GM23248 (cell line): ENCODE measurements around the gene CCDC81. TPM values are rescaled to one million over a fixed set of nuclear protein-coding genes. Genes with fewer than 3 reads are reported as not detected.
"Not testable (repeated sequence)": the region's sequence is repeated elsewhere in the genome, so short reads cannot be mapped to it uniquely, and the experiment has no call there.

Experiments used
- DNase-seq: peaks from one replicate; pipeline ENCODE4 v3.0.0-alpha.2; 2015
- H2AFZ ChIP-seq: fragments of 200-600 bp; sonication (generic); 2 replicates; pipeline ENCODE4 v1.6.1; 2016; ENCODE audit warnings: antibody characterized with exemption
- H3F3A ChIP-seq: fragments of 200-600 bp; sonication (generic); 2 replicates; pipeline ENCODE4 v1.6.1; 2016; ENCODE audit warnings: mild to moderate bottlenecking, antibody characterized with exemption, mixed run types; ENCODE audit not compliant: insufficient read depth
- H3K27ac ChIP-seq: fragments of 200-600 bp; sonication (generic); 2 replicates; pipeline ENCODE4 v1.5.1; 2016; ENCODE audit warnings: mild to moderate bottlenecking
- H3K27me3 ChIP-seq: fragments of 200-600 bp; sonication (generic); replicated peaks from 2 replicates; pipeline ENCODE4 v1.6.1; 2016; ENCODE audit warnings: mild to moderate bottlenecking; ENCODE audit not compliant: insufficient read depth
- H3K36me3 ChIP-seq: fragments of 200-600 bp; sonication (generic); 2 replicates; pipeline ENCODE4 v1.6.1; 2016; ENCODE audit warnings: low read depth, mild to moderate bottlenecking
- H3K4me1 ChIP-seq: fragments of 200-600 bp; sonication (generic); 2 replicates; pipeline ENCODE4 v1.6.1; 2016; ENCODE audit warnings: mild to moderate bottlenecking; ENCODE audit not compliant: insufficient read depth
- H3K4me2 ChIP-seq: fragments of 200-600 bp; sonication (generic); one replicate; pipeline ENCODE4 v1.6.1; 2016; ENCODE audit warnings: mild to moderate bottlenecking; ENCODE audit not compliant: unreplicated experiment
- H3K4me3 ChIP-seq: fragments of 200-600 bp; sonication (generic); 2 replicates; pipeline ENCODE4 v1.5.1; 2016; ENCODE audit warnings: mild to moderate bottlenecking
- H3K79me2 ChIP-seq: fragments of 200-600 bp; sonication (generic); 2 replicates; pipeline ENCODE4 v1.6.1; 2016; ENCODE audit warnings: mild to moderate bottlenecking; ENCODE audit not compliant: insufficient read depth
- H3K9ac ChIP-seq: fragments of 200-600 bp; sonication (generic); 2 replicates; pipeline ENCODE4 v1.6.1; 2016; ENCODE audit warnings: mild to moderate bottlenecking
- H3K9me2 ChIP-seq: fragments of 200-600 bp; sonication (generic); 2 replicates; pipeline ENCODE4 v1.6.1; 2016; ENCODE audit warnings: mixed run types, mild to moderate bottlenecking, moderate library complexity; ENCODE audit not compliant: insufficient read depth
- H3K9me3 ChIP-seq: fragments of 200-600 bp; sonication (generic); one replicate; pipeline ENCODE4 v1.6.1; 2017; ENCODE audit warnings: low read depth
- H4K20me1 ChIP-seq: fragments of 200-600 bp; sonication (generic); 2 replicates; pipeline ENCODE4 v1.6.0; 2016; ENCODE audit not compliant: insufficient read depth
- EZH2 ChIP-seq: fragments of 200-600 bp; sonication (generic); IDR thresholded peaks from 2 replicates; pipeline ENCODE4 v1.6.1; 2018; ENCODE audit warnings: antibody characterized with exemption, mild to moderate bottlenecking; ENCODE audit not compliant: insufficient read depth, poor library complexity, severe bottlenecking
- EZH2phosphoT487 ChIP-seq: fragments of 200-600 bp; sonication (generic); IDR thresholded peaks from 2 replicates; pipeline ENCODE4 v1.6.1; 2018; ENCODE audit warnings: antibody characterized with exemption, moderate library complexity, mild to moderate bottlenecking, low read depth; ENCODE audit not compliant: insufficient read depth
- WGBS, 2 experiments: methylation state at CpG; one replicate each; pipeline ENCODE4 v1.1.6; 2015 to 2017; ENCODE audit warnings: low lambda C conversion rate in 2 of 2, low coverage in 1 of 2; ENCODE audit errors: missing lambda C conversion rate in 2 of 2; 5-methylcytosine and 5-hydroxymethylcytosine counted together
- in situ Hi-C: fragments of 300-500 bp; cut with MboI; formaldehyde crosslinking; loops from 2 replicates; pipeline ENCODE4 v1.15.0; 2020
- polyA plus RNA-seq: library from polyadenylated mRNA; unstranded; fragments of >200 nt; fragmentation: Nextera tagmentation; extraction: Ambion mirVana; gene quantifications from 2 replicates; pipeline ENCODE4 v1.2.1, GENCODE V29; 2016
- total RNA-seq: library from RNA; depleted of rRNA; stranded (reverse); fragments of >200 nt; shearing (Covaris generic); gene quantifications from 2 replicates; pipeline ENCODE4 v1.2.3, GENCODE V29; 2014

Gene CCDC81
- total and polyA plus RNA-seq, 2 experiments from 2014 or later, result under 0.01 to 0.49 TPM

DNA sequence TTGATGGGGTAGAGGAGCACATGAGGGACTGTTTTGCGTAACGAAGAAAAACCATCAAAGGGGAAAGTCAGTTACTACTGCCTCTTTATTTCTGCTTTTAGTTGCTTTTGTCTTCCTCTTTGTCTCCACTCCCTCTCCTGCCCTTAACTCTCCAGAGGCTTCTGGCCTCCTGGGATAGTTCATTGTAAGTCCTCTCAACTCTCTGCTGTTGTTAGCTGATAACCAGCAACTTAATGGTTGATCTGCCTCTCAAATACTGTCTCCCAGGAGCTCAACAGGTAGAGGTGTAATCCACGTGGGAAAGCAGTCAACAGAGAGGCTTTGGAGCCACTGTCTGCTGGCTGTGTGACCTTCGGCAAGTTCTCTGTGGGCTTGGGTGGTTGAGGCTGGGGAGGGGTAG, 47.3 kb downstream of the CCDC81 start:
- Histone ChIP-seq H3K27me3 (no peaks in the 10 kb centered on the region), H3K4me2 (no peak overlapping the region), H4K20me1 (no peaks in the 10 kb centered on the region), H2AFZ (no peak overlapping the region), H3K36me3 (no peaks in the 10 kb centered on the region), H3K79me2 (no peaks in the 10 kb centered on the region), H3K9ac (no peak overlapping the region), H3K4me1 (no peaks in the 10 kb centered on the region), H3K9me3 (no peaks in the 10 kb centered on the region), H3K9me2 (no peaks in the 10 kb centered on the region), H3F3A (peaks cover 3% of the 10 kb centered on the region; the same call in 1 of the 2 replicates), H3K27ac (no peak overlapping the region), H3K4me3 (no peak overlapping the region)
- in situ Hi-C loops, result no loop called here
- WGBS, 2 experiments, result 66 to 68% methylated on average over 4 of the region's 4 CpGs
- no peak for DNase-seq
- TF ChIP-seq EZH2 (no peak), EZH2phosphoT487 (no peak)

DNA sequence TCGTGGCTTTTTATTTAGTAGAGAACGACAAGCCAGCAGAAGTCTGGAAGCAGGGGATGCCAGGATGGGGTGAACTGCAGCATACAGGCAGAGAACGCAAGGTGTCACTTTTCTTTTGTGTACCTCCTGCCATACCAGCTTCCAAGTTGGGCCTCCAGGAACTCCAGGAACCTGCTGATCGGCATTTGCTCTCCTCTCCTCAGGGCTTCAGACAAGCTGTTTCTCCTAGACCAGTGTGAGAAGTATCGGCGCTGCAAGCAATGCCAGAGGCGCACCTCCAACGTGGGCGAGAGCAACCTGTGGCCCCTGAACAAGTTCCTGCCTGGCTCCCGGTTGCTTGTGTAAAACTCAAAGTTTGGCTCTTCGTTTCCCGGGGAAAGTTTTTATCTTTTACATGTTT, 47.7 kb downstream of the CCDC81 start:
- in situ Hi-C loops, result no loop called here
- H3K4me1 ChIP-seq, result no peaks in the 10 kb centered on the region
- H3K4me3 ChIP-seq, result no peak overlapping the region
- H3K27me3 ChIP-seq, result no peaks in the 10 kb centered on the region
- H3K4me2 ChIP-seq, result no peak overlapping the region
- DNase-seq, result no peak
- no peak overlapping the region for H3K9ac ChIP-seq
- H3K9me3 ChIP-seq, result no peaks in the 10 kb centered on the region
- peaks cover 3% of the 10 kb centered on the region; the same call in 1 of the 2 replicates for H3F3A ChIP-seq
- TF ChIP-seq EZH2phosphoT487 (no peak), EZH2 (no peak)
- H3K27ac ChIP-seq, result no peak overlapping the region
- no peak overlapping the region for H2AFZ ChIP-seq
- no peaks in the 10 kb centered on the region for H3K79me2 ChIP-seq
- H4K20me1 ChIP-seq, result no peaks in the 10 kb centered on the region
- WGBS, 2 experiments, result 70 to 77% methylated on average over 12 of the region's 12 CpGs
- H3K36me3 ChIP-seq, result no peaks in the 10 kb centered on the region
- H3K9me2 ChIP-seq, result no peaks in the 10 kb centered on the region

DNA sequence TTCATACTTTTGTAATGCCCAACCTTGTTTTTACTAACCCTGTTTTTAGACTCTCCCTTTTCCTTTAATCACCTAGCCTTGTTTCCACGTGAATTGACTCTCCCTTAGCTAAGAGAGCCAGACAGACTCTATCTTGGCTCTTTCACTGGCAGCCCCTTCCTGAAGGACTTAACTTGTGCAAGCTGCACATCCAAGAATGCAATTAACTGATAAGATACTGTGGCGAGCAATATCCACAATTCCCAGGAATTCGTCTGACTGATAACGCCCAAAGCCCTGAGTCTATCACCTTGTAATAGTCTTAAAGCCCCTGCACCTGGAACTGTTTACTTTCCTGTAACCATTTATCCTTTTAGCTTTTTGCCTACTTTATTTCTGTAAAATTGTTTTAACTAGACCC, 48.8 kb downstream of the CCDC81 start:
- DNase-seq, H3K4me3 ChIP-seq, H3K4me1 ChIP-seq, H3K9me3 ChIP-seq, H3K4me2 ChIP-seq, H4K20me1 ChIP-seq, H3K9me2 ChIP-seq, H3K79me2 ChIP-seq, H3K36me3 ChIP-seq, H3F3A ChIP-seq, H3K9ac ChIP-seq, in situ Hi-C loops, H3K27me3 ChIP-seq, H2AFZ ChIP-seq, H3K27ac ChIP-seq: not testable (repeated sequence)
- 75 to 76% methylated on average over 4 of the region's 4 CpGs for WGBS, 2 experiments

DNA sequence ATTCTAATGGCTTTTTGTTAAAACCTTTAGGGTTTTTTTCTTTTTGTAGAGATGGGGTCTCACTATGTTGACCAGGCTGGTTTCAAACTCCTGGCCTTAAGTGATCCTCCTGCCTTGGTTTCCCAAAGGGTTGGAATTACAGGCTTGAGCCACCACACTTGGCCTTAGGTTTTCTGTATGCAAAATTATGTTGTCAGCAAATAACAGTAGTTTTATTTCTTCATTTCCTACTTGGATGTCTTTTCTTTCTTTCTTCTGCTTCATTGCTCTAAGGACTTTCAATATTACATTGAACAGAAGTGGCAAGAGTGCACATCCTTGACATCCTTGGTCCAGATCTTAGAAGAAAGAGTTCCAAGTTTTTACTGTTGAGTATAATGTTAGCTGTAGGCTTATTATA, 52.8 kb downstream of the CCDC81 start:
- no peak for TF ChIP-seq EZH2
- TF ChIP-seq EZH2phosphoT487, result no peak
- H3K9me3 ChIP-seq, result no peaks in the 10 kb centered on the region
- no peak overlapping the region for H3K27ac ChIP-seq
- no peaks in the 10 kb centered on the region for H3K9me2 ChIP-seq
- H3K79me2 ChIP-seq, result no peaks in the 10 kb centered on the region
- H3K36me3 ChIP-seq, result no peaks in the 10 kb centered on the region
- H3K9ac ChIP-seq, result no peak overlapping the region
- no peak for DNase-seq
- H3F3A ChIP-seq, result no peaks in the 10 kb centered on the region
- H3K4me1 ChIP-seq, result no peaks in the 10 kb centered on the region
- in situ Hi-C loops, result no loop called here
- no peaks in the 10 kb centered on the region for H3K27me3 ChIP-seq
- no peaks in the 10 kb centered on the region for H4K20me1 ChIP-seq
- H3K4me2 ChIP-seq, result no peak overlapping the region
- no peak overlapping the region for H2AFZ ChIP-seq
- H3K4me3 ChIP-seq, result no peak overlapping the region

DNA sequence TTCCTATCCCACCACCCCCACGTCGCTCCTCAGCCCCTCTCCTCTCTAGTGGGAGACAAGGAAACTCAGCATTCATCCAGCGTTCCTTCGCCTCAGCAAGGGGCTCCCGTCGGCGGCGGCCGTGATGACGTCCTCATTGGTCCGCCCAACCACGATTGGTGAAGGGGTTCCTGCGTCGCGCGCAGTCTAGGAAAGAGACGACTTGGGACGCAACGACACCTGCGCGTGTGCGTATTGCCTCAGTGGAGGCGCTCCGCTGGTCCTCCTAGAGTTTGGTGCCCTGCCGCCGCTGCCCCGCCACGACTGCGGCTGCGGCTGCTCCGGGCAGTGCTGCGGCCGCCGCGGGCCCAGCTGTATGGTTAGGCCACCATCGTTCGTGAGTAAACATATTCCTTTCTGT, 56.6 kb downstream of the CCDC81 start:
- Histone ChIP-seq H3K36me3 (no peaks in the 10 kb centered on the region), H3K4me2 (no peak overlapping the region), H3K4me1 (no peaks in the 10 kb centered on the region), H3K9me3 (no peaks in the 10 kb centered on the region), H3K27ac (no peak overlapping the region), H3K79me2 (no peaks in the 10 kb centered on the region), H3K27me3 (no peaks in the 10 kb centered on the region), H4K20me1 (no peaks in the 10 kb centered on the region), H3K9me2 (no peaks in the 10 kb centered on the region), H3K9ac (no peak overlapping the region), H3K4me3 (no peak overlapping the region), H2AFZ (no peak overlapping the region), H3F3A (no peaks in the 10 kb centered on the region)
- in situ Hi-C loops, result no loop called here
- no peak for TF ChIP-seq EZH2phosphoT487
- no peak for TF ChIP-seq EZH2
- 86 to 87% methylated on average over 33 to 37 of the region's 37 CpGs for WGBS, 2 experiments
- DNase-seq, result no peak

GRCh38 chr11:86433361-86434095, 58.8 kb downstream of the CCDC81 start:
- H3K9ac ChIP-seq, H3K9me3 ChIP-seq, H3K27ac ChIP-seq, H3K4me2 ChIP-seq, H2AFZ ChIP-seq, H3K9me2 ChIP-seq, H3K36me3 ChIP-seq, H3F3A ChIP-seq, H4K20me1 ChIP-seq, H3K4me1 ChIP-seq, H3K4me3 ChIP-seq, H3K79me2 ChIP-seq, in situ Hi-C loops, H3K27me3 ChIP-seq, DNase-seq: not testable (repeated sequence)
- 89 to 90% methylated on average over 27 to 34 of the region's 38 CpGs for WGBS, 2 experiments
